Lower lobe of right lung (tissue), 2 donors: Measurements from ENCODE around the gene OSBPL2. TPM values are rescaled to one million over a fixed set of nuclear protein-coding genes. Genes with fewer than 3 reads are reported as not detected.

Experiments used
- ATAC-seq, 2 donors: fragments of 200-7000 bp; cut with Tn5 transposase; one replicate each; pipeline ENCODE4 v1.9.1; 2020 to 2022; ENCODE audit warnings: mild to moderate bottlenecking in 2 of 2, moderate library complexity in 2 of 2
- DNase-seq: peaks from one replicate; pipeline ENCODE4 v3.0.0-alpha.2; 2020
- H3K27ac ChIP-seq: fragments of 200-600 bp; one replicate; pipeline ENCODE4 v1.8.0; 2022
- H3K27me3 ChIP-seq: fragments of 200-600 bp; one replicate; pipeline ENCODE4 v1.8.0; 2022; ENCODE audit warnings: low read depth
- H3K36me3 ChIP-seq: fragments of 200-600 bp; one replicate; pipeline ENCODE4 v1.8.0; 2022; ENCODE audit warnings: mild to moderate bottlenecking
- H3K4me1 ChIP-seq: fragments of 200-600 bp; one replicate; pipeline ENCODE4 v1.8.0; 2022
- H3K4me3 ChIP-seq: fragments of 200-600 bp; one replicate; pipeline ENCODE4 v1.8.0; 2022; ENCODE audit warnings: mild to moderate bottlenecking
- H3K9me3 ChIP-seq: fragments of 200-600 bp; one replicate; pipeline ENCODE4 v1.8.0; 2022
- CTCF ChIP-seq: fragments of 200-600 bp; IDR thresholded peaks from one replicate; pipeline ENCODE4 v1.8.0; 2022; ENCODE audit warnings: antibody characterized with exemption, mild to moderate bottlenecking
- intact Hi-C: fragments of 100-400 bp; cut with DNase I; formaldehyde crosslinking; loops from one replicate; pipeline ENCODE4 v1.11.0; 2022
- total RNA-seq: library from RNA; stranded (reverse); fragmentation: NEBNext Ultra II Directional; extraction: Animal tissue kit (Norgen Biotek cat#: 25700); gene quantifications from one replicate; pipeline ENCODE4 v1.2.1, GENCODE V29; 2021
- donor health status: DM: no; HTN: yes; CAD: no; lungs with severe emphysema.

The OSBPL2 gene
- total RNA-seq, 1 donor from 2014 or later = 56.0 TPM

GRCh38 chr20:62228982-62229545 is 9.3 kb upstream of the OSBPL2 start:
- no peak for ATAC-seq

GRCh38 chr20:62229667-62230066 is 8.7 kb upstream of the OSBPL2 start:
- Histone ChIP-seq H3K36me3 (no peaks in the 10 kb centered on the region), H3K4me1 (no peaks in the 10 kb centered on the region), H3K27ac (no peak overlapping the region), H3K4me3 (no peak overlapping the region), H3K27me3 (peaks cover 27% of the 10 kb centered on the region), H3K9me3 (no peaks in the 10 kb centered on the region)
- no peak for ATAC-seq
- DNase-seq = no peak
- intact Hi-C loops = no loop called here
- no peak for TF ChIP-seq CTCF

More at GRCh38 chr20:62228982-62229545, 9.3 kb upstream of the OSBPL2 start:
- H3K4me3 ChIP-seq = no peak overlapping the region
- H3K9me3 ChIP-seq = no peaks in the 10 kb centered on the region
- no peak for TF ChIP-seq CTCF
- H3K4me1 ChIP-seq = no peaks in the 10 kb centered on the region
- H3K27me3 ChIP-seq = peaks cover 32% of the 10 kb centered on the region
- H3K36me3 ChIP-seq = no peaks in the 10 kb centered on the region
- no peak for DNase-seq
- intact Hi-C loops = no loop called here
- H3K27ac ChIP-seq = no peak overlapping the region

- ATAC-seq = no peak
- Histone ChIP-seq H3K4me3 (no peak overlapping the region), H3K36me3 (no peaks in the 10 kb centered on the region), H3K27me3 (peaks cover 21% of the 10 kb centered on the region), H3K9me3 (no peaks in the 10 kb centered on the region), H3K4me1 (no peaks in the 10 kb centered on the region), H3K27ac (no peak overlapping the region)
- no peak for TF ChIP-seq CTCF
- intact Hi-C loops = no loop called here
- DNase-seq = no peak
Observed at GRCh38 chr20:62230276-62230675, 8.0 kb upstream of the OSBPL2 start.

GRCh38 chr20:62230696-62231095 is 7.6 kb upstream of the OSBPL2 start:
- Histone ChIP-seq H3K27me3 (peaks cover 17% of the 10 kb centered on the region), H3K9me3 (no peaks in the 10 kb centered on the region), H3K4me3 (no peak overlapping the region), H3K4me1 (no peaks in the 10 kb centered on the region), H3K36me3 (no peaks in the 10 kb centered on the region), H3K27ac (no peak overlapping the region)
- DNase-seq = no peak
- ATAC-seq = no peak
- intact Hi-C loops = no loop called here
- no peak for TF ChIP-seq CTCF

- no peak overlapping the region for H3K4me3 ChIP-seq
- no peak for TF ChIP-seq CTCF
- no peak for ATAC-seq
- H3K27me3 ChIP-seq = peaks cover 17% of the 10 kb centered on the region
- DNase-seq = no peak
- H3K4me1 ChIP-seq = no peaks in the 10 kb centered on the region
- intact Hi-C loops = no loop called here
- H3K27ac ChIP-seq = no peak overlapping the region
- H3K36me3 ChIP-seq = no peaks in the 10 kb centered on the region
- H3K9me3 ChIP-seq = no peaks in the 10 kb centered on the region
Observed at GRCh38 chr20:62231292-62231691, 7.0 kb upstream of the OSBPL2 start.

GRCh38 chr20:62232194-62232593 is 6.1 kb upstream of the OSBPL2 start:
- Histone ChIP-seq H3K36me3 (no peaks in the 10 kb centered on the region), H3K27me3 (peaks cover 15% of the 10 kb centered on the region), H3K4me3 (no peak overlapping the region), H3K4me1 (no peaks in the 10 kb centered on the region), H3K27ac (no peak overlapping the region), H3K9me3 (no peaks in the 10 kb centered on the region)
- TF ChIP-seq CTCF = no peak
- intact Hi-C loops = no loop called here
- no peak for DNase-seq
- no peak for ATAC-seq
